BJ (cell line): ENCODE measurements around the gene PPARGC1A. TPM values are rescaled to one million over a fixed set of nuclear protein-coding genes. Genes with fewer than 3 reads are reported as not detected.

Source experiments
- CTCF ChIA-PET: fragments of 350-600 bp; formaldehyde crosslinking; extraction: SDS; loops from one replicate; lab custom pipeline; 2021; ENCODE audit warnings: antibody characterized with exemption, inconsistent platforms; lab: Yijun Ruan, JAX
- POLR2A ChIA-PET: fragments of 300-600 bp; sonication (Branson Sonifier 250); formaldehyde crosslinking; extraction: SDS; loops from one replicate; lab custom pipeline; 2021; ENCODE audit warnings: antibody characterized with exemption; lab: Charles Lee
- DNase-seq: peaks from one replicate; pipeline ENCODE4 v3.0.0-alpha.2; 2011; ENCODE audit warnings: low read depth
- H3K27me3 ChIP-seq: 2 replicates; pipeline ENCODE4 v1.6.0; 2011; ENCODE audit warnings: low read length; ENCODE audit not compliant: control insufficient read depth, insufficient read depth
- H3K36me3 ChIP-seq: 2 replicates; pipeline ENCODE4 v1.5.1; 2011; ENCODE audit warnings: low read length; ENCODE audit not compliant: control insufficient read depth, insufficient read depth
- H3K4me3 ChIP-seq: 2 replicates; pipeline ENCODE4 v1.5.1; 2011; ENCODE audit warnings: low read depth, mild to moderate bottlenecking, control low read depth, low read length
- CTCF ChIP-seq: IDR thresholded peaks from 2 replicates; pipeline ENCODE4 v1.5.1; 2011; ENCODE audit warnings: low read depth, mild to moderate bottlenecking, control low read depth, inconsistent platforms, low read length, moderate library complexity; ENCODE audit not compliant: insufficient read depth
- polyA plus RNA-seq: library from polyadenylated mRNA; depleted of rRNA; stranded (reverse); fragments of >200 nt; gene quantifications from 2 replicates; pipeline ENCODE4 v1.2.3, GENCODE V29; 2011

PPARGC1A gene
- polyA plus RNA-seq, 1 experiment = 0.11 TPM

GRCh38 chr4:23837371-23837770 is 52.5 kb downstream of the PPARGC1A start:
- ChIA-PET POLR2A (no interaction called here), CTCF (interaction anchor here (0.5 kb wide), 1 partner anchor 183 kb away, joined by 3 read pairs; no protein-coding TSS in a partner anchor)
- no peaks in the 10 kb centered on the region for H3K27me3 ChIP-seq

DNA sequence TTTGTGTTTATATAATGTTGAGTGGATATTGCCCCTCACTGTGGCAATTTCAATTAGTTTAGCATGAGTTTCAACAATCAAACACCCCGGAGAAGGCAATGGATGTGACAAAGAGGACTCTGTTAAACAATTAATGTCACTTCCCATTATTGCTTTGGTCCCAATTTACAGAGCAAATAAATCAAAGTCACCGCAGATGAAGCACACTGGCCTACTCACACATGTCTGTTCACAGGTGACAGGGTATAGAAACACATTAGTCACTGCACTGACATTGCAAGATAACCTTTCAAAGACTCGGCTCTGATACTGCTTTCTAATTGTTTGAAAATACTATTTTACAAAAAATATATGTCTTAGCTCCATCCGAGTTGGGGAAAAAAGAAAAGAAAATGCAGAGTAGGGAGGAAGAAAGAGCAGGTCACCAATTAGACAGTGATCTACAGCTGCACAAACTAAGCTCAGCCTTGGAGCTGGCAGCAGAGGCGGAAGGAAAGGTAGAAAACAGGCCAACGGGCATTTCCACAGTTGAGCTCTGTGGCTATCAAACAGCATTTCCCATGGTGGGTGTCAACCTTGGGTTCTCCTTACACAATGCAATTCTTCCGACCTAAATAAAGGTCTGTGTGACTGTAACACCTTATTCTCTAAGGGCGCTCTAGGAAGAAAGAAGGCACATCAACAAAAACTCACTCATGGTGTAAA is 53.9 kb downstream of the PPARGC1A start:
- DNase-seq = no peak
- ChIA-PET POLR2A (no interaction called here), CTCF (no interaction called here)
- Histone ChIP-seq H3K4me3 (no peak overlapping the region), H3K27me3 (no peaks in the 10 kb centered on the region), H3K36me3 (no peaks in the 10 kb centered on the region)
- no peak for TF ChIP-seq CTCF

More at GRCh38 chr4:23837371-23837770, 52.5 kb downstream of the PPARGC1A start:
- H3K4me3 ChIP-seq = no peak overlapping the region
- TF ChIP-seq CTCF = no peak
- no peak for DNase-seq
- H3K36me3 ChIP-seq = no peaks in the 10 kb centered on the region

DNA sequence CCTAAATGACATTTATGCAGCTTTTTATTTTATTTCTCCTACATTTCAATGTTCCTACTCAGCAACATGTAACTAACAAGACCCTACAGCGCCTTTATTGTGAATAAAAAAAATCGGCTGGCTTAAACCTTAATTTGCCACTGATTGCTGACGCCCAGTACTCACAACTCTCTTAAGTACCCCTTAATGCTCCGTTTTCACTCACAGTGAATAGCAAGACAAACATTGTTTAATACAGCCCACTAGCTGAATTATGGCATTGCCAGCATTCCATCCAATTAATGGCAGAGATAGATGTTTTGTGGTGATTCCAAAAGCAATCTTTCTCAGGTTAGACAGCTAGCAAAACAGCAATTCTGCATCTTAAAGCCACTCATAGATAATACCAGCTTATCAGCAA is 61.1 kb downstream of the PPARGC1A start:
- Histone ChIP-seq H3K36me3 (no peaks in the 10 kb centered on the region), H3K27me3 (no peaks in the 10 kb centered on the region), H3K4me3 (no peak overlapping the region)
- TF ChIP-seq CTCF = no peak
- no peak for DNase-seq
- CTCF ChIA-PET = interaction anchor here (0.9 kb wide), 1 partner anchor 27 kb away, joined by 5 read pairs; no protein-coding TSS in a partner anchor
- POLR2A ChIA-PET = no interaction called here

- peak; percentile 37 for DNase-seq
- POLR2A ChIA-PET = no interaction called here
- CTCF ChIA-PET = interaction anchor here (0.6 to 1.1 kb wide), 3 partner anchors 28 to 631 kb away, joined by 3 to 5 read pairs (median 3); no protein-coding TSS in a partner anchor
Observed at GRCh38 chr4:23828020-23828715, 61.7 kb downstream of the PPARGC1A start.

More at GRCh38 chr4:23828020-23828715, 61.7 kb downstream of the PPARGC1A start:
- Histone ChIP-seq H3K36me3 (no peaks in the 10 kb centered on the region), H3K27me3 (no peaks in the 10 kb centered on the region), H3K4me3 (no peak overlapping the region)
- TF ChIP-seq CTCF = no peak
